ENCODE results near the gene UMODL1. TPM values are rescaled to one million over a fixed set of nuclear protein-coding genes. Genes with fewer than 3 reads are reported as not detected.

UMODL1 gene
- total RNA-seq, 6 experiments from 2014 or later: 0.06 to 1.2 (median 0.75) TPM; not detected in 2

DNA sequence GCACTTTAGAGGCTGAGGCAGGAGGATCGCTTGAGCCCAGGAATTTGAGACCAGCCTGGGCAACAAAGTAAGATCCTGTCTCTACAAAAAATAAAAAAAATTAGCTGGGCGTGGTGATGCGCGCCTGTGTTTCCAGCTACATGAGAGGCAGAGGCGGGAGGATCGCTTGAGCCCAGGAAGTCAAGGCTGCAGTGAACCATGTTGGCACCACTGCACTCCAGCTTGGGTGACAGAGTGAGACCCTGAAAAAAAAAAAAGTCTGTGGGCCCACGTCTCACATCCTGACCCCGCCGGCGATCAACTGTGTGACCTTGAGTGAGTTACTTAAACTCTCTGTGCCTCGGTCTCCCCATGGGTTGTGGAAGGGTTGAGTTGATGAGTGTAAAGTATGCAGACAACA is 48.2 kb upstream of the UMODL1 start:
- H3K9me3 ChIP-seq: no peaks in the 10 kb centered on the region
- no peaks in the 10 kb centered on the region for H3K4me1 ChIP-seq
- intact Hi-C loops (cut with DNase I): no loop called here
- H3K27me3 ChIP-seq: no peaks in the 10 kb centered on the region
- H3K27ac ChIP-seq: no peak overlapping the region
- H3K36me3 ChIP-seq: no peaks in the 10 kb centered on the region
- DNase-seq (peak in 1 of 3 donors; percentile 14), ATAC-seq (no peak)
- WGBS (ENCODE audit: insufficient coverage, low coverage, low lambda C conversion rate, missing lambda C conversion rate): 97% methylated on average over 4 of the region's 11 CpGs
- TF ChIP-seq, protein P1, sequence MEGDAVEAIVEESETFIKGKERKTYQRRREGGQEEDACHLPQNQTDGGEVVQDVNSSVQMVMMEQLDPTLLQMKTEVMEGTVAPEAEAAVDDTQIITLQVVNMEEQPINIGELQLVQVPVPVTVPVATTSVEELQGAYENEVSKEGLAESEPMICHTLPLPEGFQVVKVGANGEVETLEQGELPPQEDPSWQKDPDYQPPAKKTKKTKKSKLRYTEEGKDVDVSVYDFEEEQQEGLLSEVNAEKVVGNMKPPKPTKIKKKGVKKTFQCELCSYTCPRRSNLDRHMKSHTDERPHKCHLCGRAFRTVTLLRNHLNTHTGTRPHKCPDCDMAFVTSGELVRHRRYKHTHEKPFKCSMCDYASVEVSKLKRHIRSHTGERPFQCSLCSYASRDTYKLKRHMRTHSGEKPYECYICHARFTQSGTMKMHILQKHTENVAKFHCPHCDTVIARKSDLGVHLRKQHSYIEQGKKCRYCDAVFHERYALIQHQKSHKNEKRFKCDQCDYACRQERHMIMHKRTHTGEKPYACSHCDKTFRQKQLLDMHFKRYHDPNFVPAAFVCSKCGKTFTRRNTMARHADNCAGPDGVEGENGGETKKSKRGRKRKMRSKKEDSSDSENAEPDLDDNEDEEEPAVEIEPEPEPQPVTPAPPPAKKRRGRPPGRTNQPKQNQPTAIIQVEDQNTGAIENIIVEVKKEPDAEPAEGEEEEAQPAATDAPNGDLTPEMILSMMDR (IDR thresholded peaks at IDR 0.05): no peak
- TF ChIP-seq POLR2A (IDR thresholded peaks at IDR 0.05): no peak
- H3K4me3 ChIP-seq: no peak overlapping the region

DNA sequence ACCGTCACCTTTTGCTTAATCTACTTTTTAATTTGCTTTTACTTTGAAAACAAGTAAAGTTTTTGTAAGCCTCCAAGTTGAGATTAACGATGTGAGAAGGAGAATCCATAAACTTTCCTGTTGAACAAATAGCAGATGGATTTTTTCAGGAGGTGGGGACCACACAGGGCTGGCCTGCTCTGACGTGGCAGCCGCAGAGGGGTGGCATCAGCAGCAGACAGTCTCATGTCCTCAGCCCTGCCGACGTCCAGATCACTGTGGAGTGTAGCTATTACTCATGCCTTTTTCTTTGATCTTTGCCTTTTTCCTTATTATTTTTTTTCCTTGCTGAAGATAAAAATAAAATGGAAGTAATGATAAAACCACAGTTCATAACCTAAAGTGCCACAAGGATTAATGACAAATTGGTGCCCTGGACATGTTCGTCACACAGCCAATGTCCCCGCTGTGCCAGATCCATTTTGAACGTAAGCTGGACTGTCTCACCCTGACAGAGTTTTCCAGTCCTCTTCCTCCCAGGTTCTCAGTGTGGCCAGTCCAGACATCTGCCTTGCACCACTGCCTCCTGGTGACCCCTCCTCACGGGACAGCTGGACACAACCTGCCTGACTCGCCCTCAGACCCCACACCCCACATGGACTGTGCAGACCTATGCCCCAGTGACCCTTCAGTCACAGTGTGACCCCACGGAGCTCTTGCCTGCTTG is 45.6 kb upstream of the UMODL1 start:
- Histone ChIP-seq H3K4me1 (no peaks in the 10 kb centered on the region), H3K27me3 (no peaks in the 10 kb centered on the region), H3K9me3 (no peaks in the 10 kb centered on the region), H3K27ac (no peak overlapping the region), H3K36me3 (no peaks in the 10 kb centered on the region), H3K4me3 (no peak overlapping the region)
- TF ChIP-seq POLR2A (IDR thresholded peaks at IDR 0.05): no peak
- TF ChIP-seq, protein P1 (IDR thresholded peaks at IDR 0.05): no peak
- DNase-seq (no peak), ATAC-seq (no peak)
- intact Hi-C loops (cut with DNase I): no loop called here
- 63% methylated on average over 7 of the region's 12 CpGs for WGBS (ENCODE audit: insufficient coverage, low coverage, low lambda C conversion rate, missing lambda C conversion rate)

DNA sequence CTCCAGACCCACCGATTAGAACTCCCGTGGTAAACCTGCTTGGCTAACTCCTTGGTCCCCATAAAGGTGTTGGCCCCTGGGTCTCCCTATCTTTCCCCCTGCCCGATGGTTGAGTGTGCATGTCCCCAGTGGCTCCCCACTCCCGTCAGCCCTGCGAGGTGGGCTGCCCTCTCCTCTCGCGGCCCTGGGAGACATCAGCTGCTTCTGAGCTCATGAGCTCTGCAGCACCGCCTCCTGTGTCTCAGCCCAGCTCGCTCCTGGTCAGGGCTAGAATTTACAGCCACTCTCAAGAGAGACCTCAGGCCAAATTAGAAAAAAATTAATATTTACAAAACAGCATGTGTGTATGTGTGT is 45.1 kb upstream of the UMODL1 start:
- intact Hi-C loops (cut with DNase I): no loop called here
- no peak for ATAC-seq

DNA sequence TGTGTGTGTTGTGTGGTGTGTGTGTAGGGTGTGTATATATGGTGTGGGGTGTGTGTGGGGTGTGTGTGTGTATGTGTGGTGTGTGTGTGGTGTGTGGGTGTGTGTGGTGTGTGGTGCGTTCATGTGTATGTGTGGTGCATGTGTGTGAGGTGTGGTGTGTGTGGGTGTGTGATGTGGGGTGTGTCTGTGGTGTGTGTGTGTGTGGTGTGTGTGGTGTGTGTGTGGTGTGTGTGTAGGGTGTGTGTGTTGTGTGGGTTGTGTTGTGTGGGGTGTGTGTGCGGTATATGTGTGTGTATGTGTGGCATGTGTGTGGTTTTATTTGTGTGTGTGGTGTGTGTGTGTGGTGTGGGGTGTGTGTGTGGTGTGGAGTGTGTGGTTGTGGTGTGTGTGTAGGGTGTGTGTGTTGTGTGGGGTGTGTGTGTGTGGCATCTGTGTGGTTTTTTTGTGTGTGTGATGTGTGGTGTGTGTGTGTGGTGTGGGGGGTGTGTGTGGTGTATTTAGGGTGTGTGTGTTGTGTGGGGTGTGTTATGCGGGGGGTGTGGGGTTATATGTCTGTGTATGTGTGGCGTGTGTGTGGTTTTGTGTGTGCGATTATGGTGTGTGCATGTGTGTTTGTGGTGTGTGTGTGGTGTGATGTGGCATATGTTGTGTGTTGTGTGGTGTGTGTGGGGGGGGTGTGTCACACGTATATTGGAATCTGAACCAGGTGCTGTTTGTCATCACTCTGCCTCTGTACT is 43.9 kb upstream of the UMODL1 start:
- ATAC-seq (no peak), DNase-seq (no peak)
- intact Hi-C loops (cut with DNase I): no loop called here

More for the DNA sequence above, 45.1 kb upstream of the UMODL1 start:
- no peaks in the 10 kb centered on the region for H3K36me3 ChIP-seq
- H3K9me3 ChIP-seq: no peaks in the 10 kb centered on the region
- no peaks in the 10 kb centered on the region for H3K4me1 ChIP-seq
- TF ChIP-seq, protein P1 (IDR thresholded peaks at IDR 0.05): no peak
- TF ChIP-seq POLR2A (IDR thresholded peaks at IDR 0.05): no peak
- H3K4me3 ChIP-seq: no peak overlapping the region
- H3K27ac ChIP-seq: no peak overlapping the region
- no peaks in the 10 kb centered on the region for H3K27me3 ChIP-seq
- no peak for DNase-seq
- WGBS (ENCODE audit: insufficient coverage, low coverage, low lambda C conversion rate, missing lambda C conversion rate): 75% methylated on average over 8 of the region's 9 CpGs

More for the DNA sequence above, 43.9 kb upstream of the UMODL1 start:
- Histone ChIP-seq H3K4me3 (no peak overlapping the region), H3K9me3 (no peaks in the 10 kb centered on the region), H3K27ac (no peak overlapping the region), H3K36me3 (no peaks in the 10 kb centered on the region), H3K4me1 (peaks cover 0 to 3% (median 0%) of the 10 kb centered on the region in 4 donors), H3K27me3 (no peaks in the 10 kb centered on the region)
- no peak for TF ChIP-seq POLR2A (IDR thresholded peaks at IDR 0.05)
- TF ChIP-seq, protein P1 (IDR thresholded peaks at IDR 0.05): no peak
- WGBS (ENCODE audit: insufficient coverage, low coverage, low lambda C conversion rate, missing lambda C conversion rate): 83% methylated on average over 4 of the region's 6 CpGs
